Tibial artery (tissue), 4 donors: ENCODE results near the gene SESN2.

Experiments used
- DNase-seq, 2 donors: peaks; one replicate each; pipeline ENCODE4 v3.0.0-alpha.2; 2019
- H3K27ac ChIP-seq, 2 donors: fragments of 200-600 bp; sonication (generic) in 1 of 2; 1 replicate in 1 of 2; 2 replicates in 1 of 2; pipeline ENCODE4 v1.5.1; 2018 to 2019; ENCODE audit warnings: mild to moderate bottlenecking in 1 of 2
- H3K27me3 ChIP-seq, 2 donors: fragments of 200-600 bp; sonication (generic) in 1 of 2; one replicate each; pipeline versions ENCODE4 v1.5.1 to v1.6.0; 2016 to 2019
- H3K36me3 ChIP-seq, 3 donors: fragments of 200-600 bp; sonication (generic) in 2 of 3; one replicate each; pipeline ENCODE4 v1.5.1; 2016 to 2019; ENCODE audit warnings: mild to moderate bottlenecking in 2 of 3
- H3K4me1 ChIP-seq, 4 donors: fragments of 200-600 bp; sonication (generic) in 2 of 4; 1 replicate in 3 of 4; 2 replicates in 1 of 4; pipeline ENCODE4 v1.5.1; 2016 to 2019
- H3K4me3 ChIP-seq, 2 donors: fragments of 200-600 bp; sonication (generic) in 1 of 2; 1 replicate in 1 of 2; 2 replicates in 1 of 2; pipeline ENCODE4 v1.5.1; 2018 to 2019; ENCODE audit warnings: mild to moderate bottlenecking in 2 of 2
- H3K9me3 ChIP-seq, 3 donors: fragments of 200-600 bp; sonication (generic) in 1 of 3; one replicate each; pipeline ENCODE4 v1.5.1; 2016 to 2019
- intact Hi-C: fragments of 100-400 bp; cut with DNase I; formaldehyde crosslinking; loops from one replicate; pipeline ENCODE4 v1.15.0; 2023; ENCODE audit warnings: low total_unique reads
- TF ChIP-seq, protein P1 (sequence below), 2 experiments: fragments of 200-600 bp in 1 of 2; fragments of 450-650 bp in 1 of 2; IDR thresholded peaks; one replicate each; pipeline ENCODE4 v1.5.1; 2017 to 2019; ENCODE audit warnings: antibody characterized with exemption in 2 of 2, mild to moderate bottlenecking in 1 of 2, moderate library complexity in 1 of 2

SESN2 gene

DNA sequence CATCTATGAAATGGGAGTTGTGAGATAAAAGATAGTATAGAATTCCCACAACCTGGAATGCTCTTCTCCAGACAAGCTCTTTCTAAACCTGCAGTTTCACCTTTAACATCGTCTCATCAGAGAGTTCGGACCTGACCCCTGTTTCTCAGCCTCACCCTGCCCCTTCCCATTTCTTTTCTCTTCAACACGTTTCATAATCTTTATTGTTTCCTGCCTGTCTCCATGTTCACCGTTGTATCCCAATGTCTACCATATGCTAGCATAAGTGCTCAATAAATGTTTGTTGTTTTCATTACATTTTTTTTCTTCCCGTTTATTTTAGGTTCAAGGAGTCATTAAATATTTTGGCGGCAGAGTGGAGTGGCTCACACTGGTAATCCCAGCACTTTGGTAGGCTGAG, 32.4 kb downstream of the SESN2 start:
- Histone ChIP-seq H3K9me3 (no peaks in the 10 kb centered on the region), H3K27ac (no peak overlapping the region), H3K4me3 (no peak overlapping the region), H3K4me1 (no peaks in the 10 kb centered on the region), H3K36me3 (no peaks in the 10 kb centered on the region), H3K27me3 (peaks cover 0 to 5% of the 10 kb centered on the region in 2 donors)
- TF ChIP-seq, protein P1, sequence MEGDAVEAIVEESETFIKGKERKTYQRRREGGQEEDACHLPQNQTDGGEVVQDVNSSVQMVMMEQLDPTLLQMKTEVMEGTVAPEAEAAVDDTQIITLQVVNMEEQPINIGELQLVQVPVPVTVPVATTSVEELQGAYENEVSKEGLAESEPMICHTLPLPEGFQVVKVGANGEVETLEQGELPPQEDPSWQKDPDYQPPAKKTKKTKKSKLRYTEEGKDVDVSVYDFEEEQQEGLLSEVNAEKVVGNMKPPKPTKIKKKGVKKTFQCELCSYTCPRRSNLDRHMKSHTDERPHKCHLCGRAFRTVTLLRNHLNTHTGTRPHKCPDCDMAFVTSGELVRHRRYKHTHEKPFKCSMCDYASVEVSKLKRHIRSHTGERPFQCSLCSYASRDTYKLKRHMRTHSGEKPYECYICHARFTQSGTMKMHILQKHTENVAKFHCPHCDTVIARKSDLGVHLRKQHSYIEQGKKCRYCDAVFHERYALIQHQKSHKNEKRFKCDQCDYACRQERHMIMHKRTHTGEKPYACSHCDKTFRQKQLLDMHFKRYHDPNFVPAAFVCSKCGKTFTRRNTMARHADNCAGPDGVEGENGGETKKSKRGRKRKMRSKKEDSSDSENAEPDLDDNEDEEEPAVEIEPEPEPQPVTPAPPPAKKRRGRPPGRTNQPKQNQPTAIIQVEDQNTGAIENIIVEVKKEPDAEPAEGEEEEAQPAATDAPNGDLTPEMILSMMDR (IDR thresholded peaks at IDR 0.05), result no peak
- intact Hi-C loops, result no loop called here
- no peak for DNase-seq

DNA sequence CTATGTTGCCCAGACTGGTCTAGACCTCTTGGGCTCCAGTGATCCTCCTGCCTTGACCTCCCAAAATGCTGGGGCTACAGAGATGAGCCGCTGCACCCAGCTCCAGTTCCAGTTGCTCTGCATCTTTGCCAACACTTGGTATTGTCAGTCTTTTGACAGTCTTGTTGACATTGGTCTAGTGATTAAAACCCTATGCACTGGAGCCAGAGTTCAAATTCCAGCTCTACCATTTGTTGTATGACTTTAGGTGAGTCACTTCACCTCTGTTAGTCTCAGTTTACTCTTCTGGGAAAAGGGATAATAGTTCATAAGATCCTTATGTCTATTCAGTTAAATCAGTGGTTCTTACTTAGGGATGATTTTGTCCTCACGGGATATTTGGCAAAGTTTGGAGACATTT, 36.6 kb downstream of the SESN2 start:
- H3K4me3 ChIP-seq, result no peak overlapping the region
- no peak overlapping the region for H3K27ac ChIP-seq
- DNase-seq, result no peak
- peaks cover 0 to 17% of the 10 kb centered on the region in 2 donors for H3K27me3 ChIP-seq
- TF ChIP-seq, protein P1 (IDR thresholded peaks at IDR 0.05), result no peak
- no peaks in the 10 kb centered on the region for H3K4me1 ChIP-seq
- no peaks in the 10 kb centered on the region for H3K9me3 ChIP-seq
- H3K36me3 ChIP-seq, result no peaks in the 10 kb centered on the region
- intact Hi-C loops, result no loop called here

DNA sequence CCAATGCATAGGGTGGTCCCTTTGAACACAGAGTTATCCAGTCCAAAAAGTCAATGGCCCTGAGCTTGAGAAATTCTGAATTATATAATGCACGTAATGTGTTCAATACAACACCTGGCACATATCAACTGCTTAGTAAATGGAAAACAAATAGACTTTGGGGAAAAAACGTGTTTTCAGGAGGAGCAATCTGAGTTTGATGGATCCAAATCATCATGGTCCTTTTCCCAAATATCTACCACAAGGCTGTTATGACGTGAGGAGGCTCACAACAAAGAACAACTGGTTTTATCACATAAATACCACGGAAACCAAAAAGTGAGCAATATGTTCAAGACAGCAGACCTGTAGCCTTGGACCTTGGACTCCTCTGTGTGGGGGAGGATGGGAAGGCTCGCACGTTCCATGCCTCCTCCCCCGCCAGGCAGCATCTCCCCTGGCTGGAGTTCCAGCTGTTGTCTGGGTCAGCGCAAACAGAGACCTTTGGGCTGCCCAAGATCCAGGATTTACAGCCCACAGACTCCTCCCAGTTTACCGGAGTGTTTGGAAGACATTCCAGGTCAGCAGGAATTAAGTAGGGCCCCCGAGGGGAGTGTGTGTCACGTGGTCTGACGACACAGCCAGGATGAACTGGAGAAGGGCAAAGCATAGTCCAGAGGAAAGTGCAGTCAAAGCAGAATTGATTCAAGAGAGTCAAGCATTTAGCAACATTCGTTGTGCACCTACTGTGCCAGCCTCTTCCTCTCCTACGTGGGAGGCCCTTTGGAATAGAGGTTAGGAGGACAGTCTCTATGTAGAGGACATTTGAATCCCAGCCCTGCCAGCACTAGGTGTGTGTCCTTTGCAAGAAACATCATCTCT, 37.3 kb downstream of the SESN2 start:
- peaks cover 0 to 17% of the 10 kb centered on the region in 2 donors for H3K27me3 ChIP-seq
- H3K4me3 ChIP-seq, result no peak overlapping the region
- intact Hi-C loops, result no loop called here
- TF ChIP-seq, protein P1 (IDR thresholded peaks at IDR 0.05), result no peak
- H3K27ac ChIP-seq, result no peak overlapping the region
- H3K4me1 ChIP-seq, result no peaks in the 10 kb centered on the region
- DNase-seq, result no peak
- H3K9me3 ChIP-seq, result no peaks in the 10 kb centered on the region
- no peaks in the 10 kb centered on the region for H3K36me3 ChIP-seq

DNA sequence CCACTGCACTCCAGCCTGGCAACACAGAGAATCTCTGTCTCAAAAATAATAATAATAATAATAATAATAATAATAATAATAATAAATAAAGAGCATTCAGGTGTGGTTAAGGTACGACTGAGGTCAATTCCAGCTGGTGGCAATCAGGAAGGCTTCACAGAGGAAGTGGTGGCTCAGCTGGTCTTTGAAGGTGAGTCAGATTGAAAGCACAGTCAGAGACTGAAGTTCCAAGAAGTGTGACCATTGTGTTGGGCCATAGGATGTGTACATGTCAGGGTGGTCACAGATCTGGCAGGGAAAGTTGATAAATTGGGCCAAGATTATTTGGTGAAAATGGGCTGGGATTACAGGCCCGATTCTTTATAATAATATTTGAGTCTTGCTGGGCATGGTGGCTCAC, 38.5 kb downstream of the SESN2 start:
- peaks cover 0 to 17% of the 10 kb centered on the region in 2 donors for H3K27me3 ChIP-seq
- no peak overlapping the region for H3K4me3 ChIP-seq
- intact Hi-C loops, result no loop called here
- no peak overlapping the region for H3K27ac ChIP-seq
- no peaks in the 10 kb centered on the region for H3K36me3 ChIP-seq
- no peaks in the 10 kb centered on the region for H3K4me1 ChIP-seq
- H3K9me3 ChIP-seq, result no peaks in the 10 kb centered on the region
- TF ChIP-seq, protein P1 (IDR thresholded peaks at IDR 0.05), result no peak
- DNase-seq, result no peak

DNA sequence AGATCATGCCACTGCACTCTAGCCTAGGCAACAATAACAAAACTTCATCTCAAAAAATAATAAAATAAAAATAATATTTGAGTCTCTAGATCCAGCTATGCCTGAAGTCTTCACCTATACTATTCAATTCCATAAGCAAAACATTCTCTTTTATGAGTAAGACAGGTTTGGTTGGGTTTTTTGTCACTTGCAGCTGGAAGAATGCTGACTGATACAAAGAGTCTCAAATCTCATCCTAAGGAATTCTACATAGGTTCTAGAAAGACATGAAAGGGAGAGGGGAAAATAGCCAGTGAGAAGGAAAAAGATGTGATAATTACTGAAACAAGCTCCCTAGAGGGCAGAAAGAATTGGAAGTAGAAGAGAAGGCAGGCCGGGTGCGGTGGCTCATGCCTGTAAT, 39.1 kb downstream of the SESN2 start:
- TF ChIP-seq, protein P1 (IDR thresholded peaks at IDR 0.05), result no peak
- Histone ChIP-seq H3K36me3 (no peaks in the 10 kb centered on the region), H3K27ac (no peak overlapping the region), H3K9me3 (no peaks in the 10 kb centered on the region), H3K4me3 (no peak overlapping the region), H3K4me1 (no peaks in the 10 kb centered on the region), H3K27me3 (peaks cover 0 to 17% of the 10 kb centered on the region in 2 donors)
- DNase-seq, result no peak
- intact Hi-C loops, result no loop called here
